ENCODE data around the gene DCTPP1. TPM values are rescaled to one million over a fixed set of nuclear protein-coding genes. Genes with fewer than 3 reads are reported as not detected.

Gene DCTPP1
- total and polyA plus RNA-seq, 2 of the 4 experiments (the other 2 are of a cell fraction): 24.9 to 45.5 TPM

DNA sequence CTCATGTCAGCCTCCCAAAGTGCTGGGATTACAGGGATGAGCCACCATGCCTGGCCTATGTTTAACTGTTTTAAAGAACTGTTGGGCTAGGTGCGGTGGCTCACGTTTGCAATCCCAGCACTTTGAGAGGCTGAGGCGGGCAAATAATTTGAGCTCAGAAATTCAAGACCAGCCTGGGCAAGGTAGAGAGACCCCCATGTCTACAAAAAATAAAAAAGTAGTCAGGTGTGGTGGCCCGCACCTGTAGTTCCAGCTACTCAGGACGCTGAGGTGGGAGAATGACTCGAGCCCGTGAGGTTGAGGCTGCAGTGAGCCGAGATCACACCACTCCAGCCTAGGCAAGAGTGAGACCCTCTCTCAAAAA, 40.8 kb upstream of the DCTPP1 start:
- H4K5ac ChIP-seq (ENCODE audit: low read depth, low read length): no peak overlapping the region
- no peak overlapping the region for H3K14ac ChIP-seq (replicated peaks; ENCODE audit: low read depth, low read length)
- H3K4me1 ChIP-seq (ENCODE audit: control insufficient read depth, insufficient read depth, low read length): no peaks in the 10 kb centered on the region
- H4K91ac ChIP-seq (ENCODE audit: insufficient read depth, low read depth, low read length): no peak overlapping the region
- no peak overlapping the region for H3K18ac ChIP-seq (ENCODE audit: low read depth, low read length)
- H3K4me3 ChIP-seq (ENCODE audit: insufficient read depth, low read depth, low read length): no peak overlapping the region
- H3K79me1 ChIP-seq (ENCODE audit: low read depth in 1 of 2, low read length in 2 of 2): no peaks in the 10 kb centered on the region
- H3K27me3 ChIP-seq (ENCODE audit: control insufficient read depth, insufficient read depth, low read length): peaks cover 32% of the 10 kb centered on the region
- H2AFZ ChIP-seq (replicated peaks; ENCODE audit: low read length, poor library complexity): no peak overlapping the region
- intact Hi-C loops (cut with micrococcal nuclease): no loop called here
- no TSS peak for BruUV-seq (replicated peaks)
- no peak overlapping the region for H3K4me2 ChIP-seq (ENCODE audit: low read depth, low read length)
- CTCF ChIA-PET: no interaction called here
- TF ChIP-seq RAD21 (IDR thresholded peaks at IDR 0.05; ENCODE audit: low read length): no peak
- no peak overlapping the region for H2AK9ac ChIP-seq (replicated peaks; ENCODE audit: low read depth, low read length, poor library complexity)
- H3K36me3 ChIP-seq (ENCODE audit: control insufficient read depth, insufficient read depth, low read length): no peaks in the 10 kb centered on the region
- H3K9me3 ChIP-seq (ENCODE audit: control insufficient read depth, insufficient read depth, low read length): no peaks in the 10 kb centered on the region
- no peak overlapping the region for H3K23ac ChIP-seq (ENCODE audit: low read depth, low read length)
- in situ Hi-C loops (cut with MboI; ENCODE audit: low sequenced_read_pairs): no loop called here
- H2AK5ac ChIP-seq (ENCODE audit: low read depth, low read length): no peak overlapping the region
- H2BK15ac ChIP-seq (ENCODE audit: low read depth, low read length): no peak overlapping the region
- H4K20me1 ChIP-seq (ENCODE audit: insufficient read depth, low read length): no peaks in the 10 kb centered on the region
- H3K4ac ChIP-seq (ENCODE audit: low read depth, low read length): no peak overlapping the region
- no peak overlapping the region for H2BK20ac ChIP-seq (ENCODE audit: low read depth, low read length)
- H2BK5ac ChIP-seq (ENCODE audit: low read depth, low read length, poor library complexity, severe bottlenecking): no peak overlapping the region
- no peaks in the 10 kb centered on the region for H3K9me1 ChIP-seq (ENCODE audit: insufficient read depth, low read length)
- H3K9ac ChIP-seq (ENCODE audit: low read depth, low read length): no peak overlapping the region
- no peak overlapping the region for H3K27ac ChIP-seq (ENCODE audit: insufficient read depth, low read length)
- no peak overlapping the region for H4K8ac ChIP-seq (ENCODE audit: low read depth in 2 of 2, low read length in 2 of 2)
- POLR2A ChIA-PET (ENCODE audit: unreplicated experiment): no interaction called here
- no peak overlapping the region for H3K56ac ChIP-seq (ENCODE audit: extremely low read depth, insufficient read depth, low read length)
- no peak overlapping the region for H2BK120ac ChIP-seq (ENCODE audit: low read depth, low read length)
- no peak for ATAC-seq (ENCODE audit: low read depth)
- dilution Hi-C loops (cut with HindIII; ENCODE audit: low sequenced_read_pairs, unreplicated experiment): no loop called here
- DNase-seq: no peak
- 90% methylated on average over 2 of the region's 8 CpGs; no CpG with 5 or more reads in 1 of the 2 experiments for WGBS, 2 experiments (ENCODE audit: extremely low coverage in 2 of 2, insufficient read length in 1 of 2)
